Measurements from ENCODE around the gene OR4F15. TPM values are rescaled to one million over a fixed set of nuclear protein-coding genes. Genes with fewer than 3 reads are reported as not detected.

Gene OR4F15
- total RNA-seq, 2 experiments from 2014 or later = not detected

DNA sequence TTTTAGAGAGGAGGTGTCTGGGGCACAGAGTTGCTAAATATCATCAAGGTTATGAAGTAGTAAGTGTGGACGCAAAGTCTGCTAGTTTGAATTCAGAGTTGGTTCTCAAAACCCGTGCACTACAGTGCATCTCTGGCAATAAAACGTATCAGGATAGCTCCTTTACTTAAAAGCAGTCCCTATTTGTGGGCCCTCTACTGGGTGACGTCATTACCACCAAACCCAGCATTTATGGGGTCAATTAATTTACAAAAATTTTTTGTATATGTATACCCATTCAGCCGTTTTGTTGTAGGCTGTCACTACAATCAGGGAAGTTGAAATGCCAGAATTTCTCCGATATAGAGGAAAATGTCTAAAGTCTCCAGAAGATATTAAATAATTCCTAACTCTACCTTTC, 8.8 kb downstream of the OR4F15 start:
- H3K4me3 Mint-ChIP-seq = no peak overlapping the region
- no peak for DNase-seq
- no peaks in the 10 kb centered on the region for H3K4me1 Mint-ChIP-seq
- H3K9me3 Mint-ChIP-seq = no peaks in the 10 kb centered on the region
- no peak overlapping the region for H3K27ac Mint-ChIP-seq
- H3K27me3 Mint-ChIP-seq = peaks cover 40% of the 10 kb centered on the region
- no peaks in the 10 kb centered on the region for H3K36me3 Mint-ChIP-seq

DNA sequence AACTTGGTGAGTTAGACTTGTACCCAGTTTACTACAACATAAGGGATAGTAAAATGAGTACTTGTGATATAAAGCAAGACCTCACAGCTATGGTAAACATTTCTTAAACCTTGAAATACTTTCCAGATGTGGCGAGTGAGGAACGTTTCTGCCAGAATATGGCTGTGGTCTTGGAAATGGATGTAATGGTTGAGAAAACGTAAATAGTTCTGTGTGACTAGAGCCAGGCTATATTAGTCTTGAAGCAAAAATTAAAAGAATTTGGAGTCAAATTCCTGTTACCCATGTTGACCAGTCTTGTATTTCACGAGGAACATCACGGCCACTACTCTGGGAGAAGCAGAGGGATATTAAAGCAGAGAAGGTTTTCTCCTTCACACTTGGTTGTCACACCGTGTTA, 15.3 kb downstream of the OR4F15 start:
- no peaks in the 10 kb centered on the region for H3K4me1 Mint-ChIP-seq
- peaks cover 1% of the 10 kb centered on the region for H3K9me3 Mint-ChIP-seq

DNA sequence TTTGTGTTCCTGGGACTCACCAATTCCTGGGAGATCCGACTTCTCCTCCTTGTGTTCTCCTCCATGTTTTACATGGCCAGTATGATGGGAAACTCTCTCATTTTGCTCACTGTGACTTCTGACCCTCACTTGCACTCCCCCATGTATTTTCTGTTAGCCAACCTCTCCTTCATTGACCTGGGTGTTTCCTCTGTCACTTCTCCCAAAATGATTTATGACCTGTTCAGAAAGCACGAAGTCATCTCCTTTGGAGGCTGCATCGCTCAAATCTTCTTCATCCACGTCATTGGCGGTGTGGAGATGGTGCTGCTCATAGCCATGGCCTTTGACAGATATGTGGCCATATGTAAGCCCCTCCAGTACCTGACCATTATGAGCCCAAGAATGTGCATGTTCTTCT, 16.8 kb downstream of the OR4F15 start:
- Mint-ChIP-seq H3K36me3 (no peaks in the 10 kb centered on the region), H3K4me1 (no peaks in the 10 kb centered on the region), H3K27ac (no peak overlapping the region), H3K4me3 (no peak overlapping the region), H3K9me3 (peaks cover 3% of the 10 kb centered on the region), H3K27me3 (peaks cover 46% of the 10 kb centered on the region)
- no peak for DNase-seq

More for the DNA sequence above, 15.3 kb downstream of the OR4F15 start:
- Mint-ChIP-seq H3K36me3 (no peaks in the 10 kb centered on the region), H3K4me3 (no peak overlapping the region), H3K27me3 (peaks cover 51% of the 10 kb centered on the region), H3K27ac (no peak overlapping the region)
- DNase-seq = no peak

DNA sequence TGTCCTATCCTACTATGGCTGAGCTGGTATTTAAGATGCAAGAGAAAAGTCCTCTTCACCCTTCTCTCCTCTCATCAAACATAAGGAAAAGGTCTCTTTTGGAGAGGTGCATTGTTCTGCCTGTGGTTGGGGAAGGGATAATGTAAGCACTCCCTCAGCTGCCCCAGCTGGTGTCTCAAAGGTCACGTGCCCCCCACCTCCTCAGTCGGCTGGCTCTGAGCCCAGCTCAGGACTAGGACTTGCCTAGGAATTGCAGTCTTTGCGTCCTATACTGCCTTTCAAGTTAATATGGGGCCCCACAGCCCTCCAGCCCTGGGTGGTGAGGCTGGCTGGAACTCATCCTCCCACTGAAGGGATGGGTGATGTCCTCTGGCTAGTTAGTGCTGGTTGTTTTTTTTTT, 29.7 kb downstream of the OR4F15 start:
- Mint-ChIP-seq H3K9me3 (no peaks in the 10 kb centered on the region), H3K4me1 (no peaks in the 10 kb centered on the region), H3K27ac (no peak overlapping the region), H3K36me3 (no peaks in the 10 kb centered on the region), H3K4me3 (no peak overlapping the region), H3K27me3 (peaks cover 49% of the 10 kb centered on the region)
- no peak for DNase-seq

DNA sequence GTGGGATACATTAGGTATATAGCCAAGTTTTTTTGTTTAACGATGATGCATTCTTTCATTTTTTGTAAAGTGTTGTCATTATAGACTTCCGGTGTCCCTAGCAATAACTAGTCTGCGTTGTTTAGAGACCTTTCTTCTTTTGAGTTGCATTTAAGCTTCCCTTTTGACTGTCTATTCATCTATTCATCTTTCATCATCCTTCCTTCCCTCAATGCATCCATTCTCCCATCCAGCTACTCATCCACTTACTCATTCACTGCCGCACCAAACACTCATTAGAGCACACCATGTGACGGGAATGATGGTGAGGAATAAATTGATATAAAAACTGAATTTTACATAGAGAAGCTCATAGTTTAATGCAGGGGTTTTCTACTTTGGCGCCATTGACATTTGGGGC, 32.9 kb downstream of the OR4F15 start:
- H3K27me3 Mint-ChIP-seq = peaks cover 46% of the 10 kb centered on the region
- H3K9me3 Mint-ChIP-seq = no peaks in the 10 kb centered on the region
- DNase-seq = no peak
- no peak overlapping the region for H3K27ac Mint-ChIP-seq
- no peak overlapping the region for H3K4me3 Mint-ChIP-seq
- H3K36me3 Mint-ChIP-seq = no peaks in the 10 kb centered on the region
- no peaks in the 10 kb centered on the region for H3K4me1 Mint-ChIP-seq

DNA sequence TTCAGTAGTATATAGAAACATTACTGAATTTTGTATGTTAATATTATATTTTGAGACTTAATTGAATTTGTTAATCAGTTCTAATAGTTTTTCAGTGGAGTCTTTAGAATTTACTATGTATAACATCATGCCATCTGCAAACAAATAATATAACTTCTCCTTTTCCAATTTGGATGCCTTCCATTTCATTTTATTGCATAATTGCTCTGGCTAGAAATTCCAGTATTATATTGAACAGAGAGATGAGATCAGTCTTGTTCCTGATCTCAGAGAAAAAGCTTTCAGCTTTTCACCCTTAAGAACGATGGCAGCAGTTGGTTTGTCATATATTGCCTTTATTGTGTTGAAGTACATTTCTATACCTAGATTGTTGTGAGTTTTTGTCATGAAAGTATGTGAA, 40.4 kb downstream of the OR4F15 start:
- no peaks in the 10 kb centered on the region for H3K9me3 Mint-ChIP-seq
- no peak overlapping the region for H3K4me3 Mint-ChIP-seq
- H3K27me3 Mint-ChIP-seq = peaks cover 34% of the 10 kb centered on the region
- H3K36me3 Mint-ChIP-seq = no peaks in the 10 kb centered on the region
- DNase-seq = no peak
- H3K4me1 Mint-ChIP-seq = no peaks in the 10 kb centered on the region
- no peak overlapping the region for H3K27ac Mint-ChIP-seq

Other genes with a start within 250 kb of the OR4F15 start
- 10 to 100 TPM; 37.2 to 41.7 TPM for gene TM2D3, start 159.8 kb upstream of the OR4F15 start, total RNA-seq
- 1 to 10 TPM; 6.7 to 7.1 TPM for gene TARS3, start 87.7 kb upstream of the OR4F15 start, total RNA-seq
- not detected for gene OR4F6, start 8.7 kb upstream of the OR4F15 start, total RNA-seq

Measured in activated naive CD8-positive, alpha-beta T cell treated with anti-CD3 and anti-CD28 coated beads for 36 hours (primary cell).